ENCODE measurements around the gene LRRC47. TPM values are rescaled to one million over a fixed set of nuclear protein-coding genes. Genes with fewer than 3 reads are reported as not detected.

Gene LRRC47
- total and polyA plus RNA-seq, 2 of the 13 experiments (the other 11 are each of a cell fraction or from before 2014, with no cell fraction given) = 18.3 to 52.5 TPM

- TF ChIP-seq, protein P1, sequence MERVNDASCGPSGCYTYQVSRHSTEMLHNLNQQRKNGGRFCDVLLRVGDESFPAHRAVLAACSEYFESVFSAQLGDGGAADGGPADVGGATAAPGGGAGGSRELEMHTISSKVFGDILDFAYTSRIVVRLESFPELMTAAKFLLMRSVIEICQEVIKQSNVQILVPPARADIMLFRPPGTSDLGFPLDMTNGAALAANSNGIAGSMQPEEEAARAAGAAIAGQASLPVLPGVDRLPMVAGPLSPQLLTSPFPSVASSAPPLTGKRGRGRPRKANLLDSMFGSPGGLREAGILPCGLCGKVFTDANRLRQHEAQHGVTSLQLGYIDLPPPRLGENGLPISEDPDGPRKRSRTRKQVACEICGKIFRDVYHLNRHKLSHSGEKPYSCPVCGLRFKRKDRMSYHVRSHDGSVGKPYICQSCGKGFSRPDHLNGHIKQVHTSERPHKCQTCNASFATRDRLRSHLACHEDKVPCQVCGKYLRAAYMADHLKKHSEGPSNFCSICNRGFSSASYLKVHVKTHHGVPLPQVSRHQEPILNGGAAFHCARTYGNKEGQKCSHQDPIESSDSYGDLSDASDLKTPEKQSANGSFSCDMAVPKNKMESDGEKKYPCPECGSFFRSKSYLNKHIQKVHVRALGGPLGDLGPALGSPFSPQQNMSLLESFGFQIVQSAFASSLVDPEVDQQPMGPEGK (CRISPR knock-in tag; IDR thresholded peaks at IDR 0.05) = peak; percentile 68; the same call in 1 of the 2 replicates
- TF ChIP-seq FOSL2 (CRISPR knock-in tag; IDR thresholded peaks at IDR 0.05) (no peak), ZNF570 (CRISPR knock-in tag; IDR thresholded peaks at IDR 0.05; ENCODE audit: borderline replicate concordance) (no peak), ZNF574 (CRISPR knock-in tag; IDR thresholded peaks at IDR 0.05) (peak; percentile 66), SNRNP70 (IDR thresholded peaks at IDR 0.05; ENCODE audit: low read depth, low read length) (no peak), ZNF768 (CRISPR knock-in tag; IDR thresholded peaks at IDR 0.05) (no peak; the same call in 1 of the 2 replicates), MBNL3 (CRISPR knock-in tag; conservative IDR thresholded peaks at IDR 0.05) (no peak), SAP130 (CRISPR knock-in tag; IDR thresholded peaks at IDR 0.05; ENCODE audit: low read depth) (peak; percentile 82), USF2 (IDR thresholded peaks at IDR 0.05; ENCODE audit: low read depth, low read length) (no peak), USF2 (CRISPR knock-in tag; IDR thresholded peaks at IDR 0.05; ENCODE audit: borderline replicate concordance) (0 out of 2 replicates have a peak, but pooled peaks have one; percentile 37), ZNF567 (CRISPR knock-in tag; IDR thresholded peaks at IDR 0.05; ENCODE audit: borderline replicate concordance) (no peak), ISX (CRISPR knock-in tag; conservative IDR thresholded peaks at IDR 0.05) (no peak), SRSF4 (IDR thresholded peaks at IDR 0.05; ENCODE audit: low read depth, low read length, poor library complexity, severe bottlenecking) (no peak), ZFP37 (CRISPR knock-in tag; IDR thresholded peaks at IDR 0.05; ENCODE audit: borderline replicate concordance) (no peak), TOE1 (CRISPR knock-in tag; IDR thresholded peaks at IDR 0.05) (no peak), ZBTB34 (CRISPR knock-in tag; IDR thresholded peaks at IDR 0.05) (no peak)
- TF ChIP-seq, protein P2, sequence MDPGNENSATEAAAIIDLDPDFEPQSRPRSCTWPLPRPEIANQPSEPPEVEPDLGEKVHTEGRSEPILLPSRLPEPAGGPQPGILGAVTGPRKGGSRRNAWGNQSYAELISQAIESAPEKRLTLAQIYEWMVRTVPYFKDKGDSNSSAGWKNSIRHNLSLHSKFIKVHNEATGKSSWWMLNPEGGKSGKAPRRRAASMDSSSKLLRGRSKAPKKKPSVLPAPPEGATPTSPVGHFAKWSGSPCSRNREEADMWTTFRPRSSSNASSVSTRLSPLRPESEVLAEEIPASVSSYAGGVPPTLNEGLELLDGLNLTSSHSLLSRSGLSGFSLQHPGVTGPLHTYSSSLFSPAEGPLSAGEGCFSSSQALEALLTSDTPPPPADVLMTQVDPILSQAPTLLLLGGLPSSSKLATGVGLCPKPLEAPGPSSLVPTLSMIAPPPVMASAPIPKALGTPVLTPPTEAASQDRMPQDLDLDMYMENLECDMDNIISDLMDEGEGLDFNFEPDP (CRISPR knock-in tag; conservative IDR thresholded peaks at IDR 0.05) = no peak
Observed at GRCh38 chr1:3772027-3772714, 24.1 kb downstream of the LRRC47 start (continued).
